ENCODE measurements around the gene MATCAP1. TPM values are rescaled to one million over a fixed set of nuclear protein-coding genes. Genes with fewer than 3 reads are reported as not detected.
A peak's percentile ranks its signal among the peaks of the same experiment; 100 is the strongest.

The MATCAP1 gene
- polyA plus RNA-seq, 1 experiment, result 13.1 TPM

DNA sequence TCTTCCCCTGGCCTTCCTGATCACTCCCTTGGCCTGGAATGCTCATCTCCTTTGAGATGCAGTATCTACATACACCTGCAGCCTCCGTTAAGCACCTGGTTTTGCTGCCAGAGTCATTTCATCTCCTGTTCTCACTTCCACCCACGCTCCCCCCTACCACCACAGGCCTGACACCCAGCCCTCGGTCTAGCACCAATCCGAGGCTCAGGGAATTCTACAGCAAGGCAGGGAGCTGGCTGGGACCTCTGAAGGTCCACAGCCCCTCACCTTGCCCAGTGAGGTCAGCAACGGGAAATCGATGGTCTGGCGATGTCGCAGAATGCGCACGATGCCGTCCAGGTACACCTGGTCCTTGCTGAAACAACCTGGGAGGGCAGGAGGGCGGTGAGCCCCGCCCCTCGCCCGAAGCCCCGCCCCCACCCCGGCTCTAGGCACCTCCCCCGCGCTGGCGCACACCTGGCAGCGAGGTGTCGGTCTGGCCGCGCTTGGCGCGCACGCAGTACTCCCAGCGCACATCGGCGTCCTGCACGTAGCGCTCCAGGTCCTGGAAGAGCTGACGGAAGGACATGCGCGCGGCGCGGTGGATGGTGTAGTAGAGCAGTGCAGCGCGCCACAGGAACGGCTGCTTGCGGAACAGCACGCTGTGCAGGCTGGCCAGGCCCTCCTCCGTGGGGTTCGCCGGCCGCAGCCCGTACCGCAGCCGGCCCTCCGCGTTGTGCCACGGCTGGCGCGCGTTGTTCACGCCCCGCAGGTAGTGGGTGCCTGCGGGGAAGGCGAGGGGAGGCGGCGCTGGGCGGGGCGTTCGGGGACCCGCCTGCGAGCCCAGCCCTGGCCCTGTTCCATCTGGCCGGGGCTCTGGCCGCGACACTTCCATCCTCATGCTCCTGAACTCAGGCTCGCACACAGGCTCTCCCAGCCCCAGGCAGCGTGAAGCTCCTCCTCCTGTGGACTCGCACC lies 5.7 kb downstream of the MATCAP1 start:
- TF ChIP-seq, protein P1, sequence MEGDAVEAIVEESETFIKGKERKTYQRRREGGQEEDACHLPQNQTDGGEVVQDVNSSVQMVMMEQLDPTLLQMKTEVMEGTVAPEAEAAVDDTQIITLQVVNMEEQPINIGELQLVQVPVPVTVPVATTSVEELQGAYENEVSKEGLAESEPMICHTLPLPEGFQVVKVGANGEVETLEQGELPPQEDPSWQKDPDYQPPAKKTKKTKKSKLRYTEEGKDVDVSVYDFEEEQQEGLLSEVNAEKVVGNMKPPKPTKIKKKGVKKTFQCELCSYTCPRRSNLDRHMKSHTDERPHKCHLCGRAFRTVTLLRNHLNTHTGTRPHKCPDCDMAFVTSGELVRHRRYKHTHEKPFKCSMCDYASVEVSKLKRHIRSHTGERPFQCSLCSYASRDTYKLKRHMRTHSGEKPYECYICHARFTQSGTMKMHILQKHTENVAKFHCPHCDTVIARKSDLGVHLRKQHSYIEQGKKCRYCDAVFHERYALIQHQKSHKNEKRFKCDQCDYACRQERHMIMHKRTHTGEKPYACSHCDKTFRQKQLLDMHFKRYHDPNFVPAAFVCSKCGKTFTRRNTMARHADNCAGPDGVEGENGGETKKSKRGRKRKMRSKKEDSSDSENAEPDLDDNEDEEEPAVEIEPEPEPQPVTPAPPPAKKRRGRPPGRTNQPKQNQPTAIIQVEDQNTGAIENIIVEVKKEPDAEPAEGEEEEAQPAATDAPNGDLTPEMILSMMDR (IDR thresholded peaks at IDR 0.05; ENCODE audit: insufficient read depth, low read depth, low read length), result peak; percentile 16; the same call in 1 of the 2 replicates
- ChIA-PET POLR2A (interaction anchor here (0.6 to 0.7 kb wide), 2 partner anchors 160 to 246 kb away, joined by 4 to 15 read pairs; no protein-coding TSS in a partner anchor), CTCF (no interaction called here)
- Histone ChIP-seq H3K36me3 (ENCODE audit: control insufficient read depth, insufficient read depth, low read length) (no peaks in the 10 kb centered on the region), H3K4me3 (ENCODE audit: low read depth, low read length) (peak overlapping the region; percentile 41), H3K27me3 (ENCODE audit: control insufficient read depth, insufficient read depth, low read length) (no peaks in the 10 kb centered on the region)
- no peak for DNase-seq (ENCODE audit: low read depth)

DNA sequence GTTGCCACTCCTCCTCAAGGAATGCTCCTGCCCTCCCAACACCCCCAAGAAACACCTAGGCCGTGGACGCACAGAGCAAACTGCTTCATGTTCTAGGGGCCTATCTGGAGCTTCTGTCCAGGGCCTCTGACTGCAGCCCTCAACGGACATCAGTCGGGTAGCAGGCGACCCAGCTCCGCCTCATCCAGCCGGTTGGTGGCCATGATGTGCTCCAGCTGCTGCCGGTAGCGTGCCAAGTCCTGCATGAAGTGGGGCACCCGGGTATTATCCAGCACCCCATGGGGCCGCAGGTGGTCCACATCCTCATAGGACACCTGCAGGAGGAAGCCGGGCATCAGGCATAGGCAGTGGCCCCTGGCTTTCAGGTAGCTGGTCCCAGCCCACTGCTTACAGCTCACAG lies 7.1 kb downstream of the MATCAP1 start:
- no peak for DNase-seq (ENCODE audit: low read depth)
- Histone ChIP-seq H3K27me3 (ENCODE audit: control insufficient read depth, insufficient read depth, low read length) (no peaks in the 10 kb centered on the region), H3K4me3 (ENCODE audit: low read depth, low read length) (no peak overlapping the region), H3K36me3 (ENCODE audit: control insufficient read depth, insufficient read depth, low read length) (no peaks in the 10 kb centered on the region)
- CTCF ChIA-PET, result interaction anchor here (0.6 to 4.5 kb wide), 6 partner anchors 8 to 222 kb away, joined by 3 to 36 read pairs (median 8); partner anchors contain the start of genes FBXL8, HSF4 and TRADD
- TF ChIP-seq, protein P1 (IDR thresholded peaks at IDR 0.05; ENCODE audit: insufficient read depth, low read depth, low read length), result no peak
- POLR2A ChIA-PET, result interaction anchor here (0.6 kb wide), 1 partner anchor 40 kb away, joined by 3 read pairs; no protein-coding TSS in a partner anchor

DNA sequence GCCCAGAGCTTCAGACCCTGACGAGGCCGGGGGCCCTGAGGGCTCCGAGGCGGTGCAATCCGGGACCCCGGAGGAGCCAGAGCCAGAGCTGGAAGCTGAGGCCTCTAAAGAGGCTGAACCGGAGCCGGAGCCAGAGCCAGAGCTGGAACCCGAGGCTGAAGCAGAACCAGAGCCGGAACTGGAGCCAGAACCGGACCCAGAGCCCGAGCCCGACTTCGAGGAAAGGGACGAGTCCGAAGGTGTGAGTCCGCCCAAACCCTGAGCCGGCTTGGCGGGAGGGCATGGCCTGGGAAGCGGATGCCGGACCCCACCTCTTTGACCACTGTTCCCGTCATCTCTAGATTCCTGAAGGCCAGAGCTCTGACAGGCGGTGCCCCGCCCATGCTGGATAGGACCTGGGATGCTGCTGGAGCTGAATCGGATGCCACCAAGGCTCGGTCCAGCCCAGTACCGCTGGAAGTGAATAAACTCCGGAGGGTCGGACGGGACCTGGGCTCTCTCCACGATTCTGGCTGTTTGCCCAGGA lies 9.0 kb downstream of the MATCAP1 start:
- Histone ChIP-seq H3K36me3 (ENCODE audit: control insufficient read depth, insufficient read depth, low read length) (no peaks in the 10 kb centered on the region), H3K4me3 (ENCODE audit: low read depth, low read length) (peak overlapping the region; percentile 48; the same call in 1 of the 2 replicates), H3K27me3 (ENCODE audit: control insufficient read depth, insufficient read depth, low read length) (no peaks in the 10 kb centered on the region)
- TF ChIP-seq, protein P1 (IDR thresholded peaks at IDR 0.05; ENCODE audit: insufficient read depth, low read depth, low read length), result no peak
- DNase-seq (ENCODE audit: low read depth), result no peak
- ChIA-PET POLR2A (interaction anchor here (0.6 kb wide), 2 partner anchors 18 to 52 kb away, joined by 3 read pairs; partner anchors contain the start of gene TMEM208), CTCF (interaction anchor here (0.7 to 4.5 kb wide), 6 partner anchors 8 to 196 kb away, joined by 3 to 36 read pairs (median 8); partner anchors contain the start of genes FBXL8, HSF4 and TRADD)

DNA sequence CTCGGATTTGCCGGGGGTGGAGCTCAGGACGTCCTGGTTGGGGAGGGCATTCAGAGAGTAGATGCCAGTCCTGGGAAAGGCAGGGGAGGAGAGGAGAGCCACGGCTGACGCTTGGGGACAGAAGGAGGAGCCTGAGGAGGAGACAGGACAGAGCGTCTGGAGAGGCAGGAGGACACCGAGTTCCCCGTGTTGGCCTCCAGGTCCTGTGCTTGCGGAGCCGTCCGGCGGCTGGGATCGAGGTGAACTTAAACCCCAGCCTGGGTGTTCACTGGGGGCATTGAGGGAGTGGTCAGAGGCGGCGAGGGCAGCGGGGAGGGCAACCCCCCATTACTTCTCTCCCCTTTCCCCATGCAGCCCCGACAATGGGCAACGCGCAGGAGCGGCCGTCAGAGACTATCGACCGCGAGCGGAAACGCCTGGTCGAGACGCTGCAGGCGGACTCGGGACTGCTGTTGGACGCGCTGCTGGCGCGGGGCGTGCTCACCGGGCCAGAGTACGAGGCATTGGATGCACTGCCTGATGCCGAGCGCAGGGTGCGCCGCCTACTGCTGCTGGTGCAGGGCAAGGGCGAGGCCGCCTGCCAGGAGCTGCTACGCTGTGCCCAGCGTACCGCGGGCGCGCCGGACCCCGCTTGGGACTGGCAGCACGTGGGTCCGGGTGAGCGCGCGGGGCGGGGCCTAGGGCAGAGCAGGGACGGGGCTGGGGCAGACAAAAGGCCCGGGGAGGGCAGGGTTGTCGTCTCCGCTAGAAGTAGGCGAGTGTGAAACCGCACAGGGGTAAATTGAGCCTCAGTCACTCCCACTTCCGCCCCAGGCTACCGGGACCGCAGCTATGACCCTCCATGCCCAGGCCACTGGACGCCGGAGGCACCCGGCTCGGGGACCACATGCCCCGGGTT lies 9.7 kb downstream of the MATCAP1 start:
- H3K36me3 ChIP-seq (ENCODE audit: control insufficient read depth, insufficient read depth, low read length), result no peaks in the 10 kb centered on the region
- TF ChIP-seq, protein P1 (IDR thresholded peaks at IDR 0.05; ENCODE audit: insufficient read depth, low read depth, low read length), result peak; percentile 46
- H3K4me3 ChIP-seq (ENCODE audit: low read depth, low read length), result peak overlapping the region; percentile 48
- ChIA-PET CTCF (interaction anchor here (1.0 to 4.5 kb wide), 6 partner anchors 9 to 177 kb away, joined by 3 to 36 read pairs (median 8); partner anchors contain the start of genes FBXL8, HSF4 and TRADD), POLR2A (interaction anchor here (0.6 kb wide), 2 partner anchors 17 to 53 kb away, joined by 3 read pairs; partner anchors contain the start of gene TMEM208)
- no peak for DNase-seq (ENCODE audit: low read depth)
- H3K27me3 ChIP-seq (ENCODE audit: control insufficient read depth, insufficient read depth, low read length), result no peaks in the 10 kb centered on the region

All from BJ (cell line).